Stimulated activated CD8-positive, alpha-beta memory T cell treated with anti-CD3 and anti-CD28 coated beads, Interleukin-4, amount 100 ng/mL, for 1 hour (primary cell): ENCODE results near the gene SENP3.

ENCODE experiments used
- DNase-seq, 2 donors: peaks; one replicate each; pipeline ENCODE4 v3.0.0-alpha.2; 2020; ENCODE audit warnings: low read depth in 2 of 2, low spot score in 1 of 2

SENP3 gene

GRCh38 chr17:7561589-7562207, at the start of gene SENP3:
TSS of gene SENP3 (plus strand) at chr17:7561919. CDS start at chr17:7563077, 1,158 bp downstream.
- DNase-seq, result peak; percentile 69 to 80

GRCh38 chr17:7512105-7512504, 49.6 kb upstream of the SENP3 start:
- no peak for DNase-seq

GRCh38 chr17:7512824-7513540, 48.7 kb upstream of the SENP3 start:
- DNase-seq, result no peak

GRCh38 chr17:7513850-7514419, 47.8 kb upstream of the SENP3 start:
- DNase-seq, result no peak

- DNase-seq, result no peak
Observed at GRCh38 chr17:7515911-7516610, 45.7 kb upstream of the SENP3 start.

GRCh38 chr17:7523033-7523432, 38.7 kb upstream of the SENP3 start:
- peak; percentile 13 to 15 for DNase-seq

- DNase-seq, result no peak
Observed at GRCh38 chr17:7528842-7529241, 32.9 kb upstream of the SENP3 start.

- DNase-seq, result no peak
Observed at GRCh38 chr17:7530023-7530900, 31.5 kb upstream of the SENP3 start.

GRCh38 chr17:7538050-7538449, 23.7 kb upstream of the SENP3 start:
- no peak for DNase-seq

- no peak for DNase-seq
Observed at GRCh38 chr17:7538891-7539545, 22.7 kb upstream of the SENP3 start.

GRCh38 chr17:7541074-7541621, 20.6 kb upstream of the SENP3 start:
- DNase-seq, result no peak

GRCh38 chr17:7544911-7545310, 16.8 kb upstream of the SENP3 start:
- no peak for DNase-seq

- DNase-seq, result no peak
Observed at GRCh38 chr17:7548585-7549400, 12.9 kb upstream of the SENP3 start, which contains the start of gene TNFSF12. TSS of gene TNFSF12 (plus strand) at chr17:7549058. CDS start at chr17:7549154, 96 bp downstream.

GRCh38 chr17:7549401-7550055, 12.2 kb upstream of the SENP3 start:
- no peak for DNase-seq

GRCh38 chr17:7550344-7550743, 11.4 kb upstream of the SENP3 start:
- no peak for DNase-seq

- DNase-seq, result no peak
Observed at GRCh38 chr17:7551396-7551795, 10.3 kb upstream of the SENP3 start.

- DNase-seq, result no peak
Observed at GRCh38 chr17:7552621-7553051, 9.1 kb upstream of the SENP3 start.

GRCh38 chr17:7553356-7553755, 8.4 kb upstream of the SENP3 start:
- DNase-seq, result no peak
